LNCAP (cell line): ENCODE data around the gene ATF6.

Source experiments
- TF ChIP-seq, protein P1 (sequence below): fragments of 450-650 bp; IDR thresholded peaks from 2 replicates; pipeline ENCODE4 v1.5.1; 2017; ENCODE audit warnings: mild to moderate bottlenecking

ATF6 gene

DNA sequence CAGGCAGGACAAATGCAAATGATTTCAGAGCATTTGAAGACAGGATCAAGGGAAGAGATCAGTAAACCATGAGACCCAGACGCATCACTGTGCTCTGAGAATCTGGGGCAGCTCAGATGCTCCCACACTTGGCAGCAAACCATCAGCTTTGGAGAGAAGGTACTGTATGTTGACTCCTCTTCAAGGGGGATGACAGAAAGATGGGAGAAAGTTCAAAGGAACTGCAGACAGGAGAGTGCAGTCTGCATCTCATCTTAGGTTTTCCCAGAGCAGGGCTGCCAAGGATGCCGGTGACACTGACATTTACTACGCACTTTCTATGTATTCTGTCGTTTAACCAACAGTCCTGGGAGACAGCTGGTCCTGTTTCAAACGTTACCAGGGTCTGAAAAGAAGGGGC, 221.8 kb downstream of the ATF6 start:
- TF ChIP-seq, protein P1, sequence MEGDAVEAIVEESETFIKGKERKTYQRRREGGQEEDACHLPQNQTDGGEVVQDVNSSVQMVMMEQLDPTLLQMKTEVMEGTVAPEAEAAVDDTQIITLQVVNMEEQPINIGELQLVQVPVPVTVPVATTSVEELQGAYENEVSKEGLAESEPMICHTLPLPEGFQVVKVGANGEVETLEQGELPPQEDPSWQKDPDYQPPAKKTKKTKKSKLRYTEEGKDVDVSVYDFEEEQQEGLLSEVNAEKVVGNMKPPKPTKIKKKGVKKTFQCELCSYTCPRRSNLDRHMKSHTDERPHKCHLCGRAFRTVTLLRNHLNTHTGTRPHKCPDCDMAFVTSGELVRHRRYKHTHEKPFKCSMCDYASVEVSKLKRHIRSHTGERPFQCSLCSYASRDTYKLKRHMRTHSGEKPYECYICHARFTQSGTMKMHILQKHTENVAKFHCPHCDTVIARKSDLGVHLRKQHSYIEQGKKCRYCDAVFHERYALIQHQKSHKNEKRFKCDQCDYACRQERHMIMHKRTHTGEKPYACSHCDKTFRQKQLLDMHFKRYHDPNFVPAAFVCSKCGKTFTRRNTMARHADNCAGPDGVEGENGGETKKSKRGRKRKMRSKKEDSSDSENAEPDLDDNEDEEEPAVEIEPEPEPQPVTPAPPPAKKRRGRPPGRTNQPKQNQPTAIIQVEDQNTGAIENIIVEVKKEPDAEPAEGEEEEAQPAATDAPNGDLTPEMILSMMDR: no peak

DNA sequence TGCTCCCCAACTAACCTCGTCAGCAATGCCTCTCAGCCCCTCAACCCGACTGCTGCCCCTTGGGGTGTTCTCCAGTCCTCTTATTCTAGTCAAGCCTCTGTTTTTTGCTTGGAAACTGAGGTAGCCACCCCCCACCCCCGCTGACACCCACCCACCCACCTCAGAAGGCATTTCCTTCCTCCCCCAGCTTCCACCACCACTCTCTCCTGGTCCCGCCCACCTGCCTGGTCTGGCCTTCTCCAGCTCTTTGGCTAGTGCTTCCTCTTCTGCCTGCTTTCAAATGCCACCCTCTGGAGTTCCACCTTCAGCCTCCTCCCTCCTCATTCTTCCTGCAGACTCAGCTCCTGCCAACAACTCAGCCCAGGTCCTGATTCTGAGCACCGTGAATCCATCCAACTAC, 222.3 kb downstream of the ATF6 start:
- TF ChIP-seq, protein P1: no peak

DNA sequence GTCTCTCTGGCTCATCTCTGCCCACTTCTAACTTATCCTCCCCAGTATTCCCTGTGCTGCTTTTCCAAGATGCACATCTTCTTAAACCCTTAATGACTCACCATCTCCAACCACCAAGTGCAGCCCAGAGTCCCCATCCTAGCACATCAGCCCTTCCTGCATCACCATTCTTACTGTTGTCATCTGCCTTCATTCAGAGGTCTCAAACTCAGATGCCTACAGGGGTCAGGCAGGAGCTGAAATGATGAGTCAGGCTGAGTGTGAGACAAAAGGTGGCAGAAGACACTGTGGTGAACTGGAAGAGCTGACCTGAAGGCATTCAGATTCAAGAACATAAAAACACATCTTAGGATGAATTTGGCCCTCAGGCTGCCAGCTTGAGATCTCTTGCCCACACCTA, 223.0 kb downstream of the ATF6 start:
- TF ChIP-seq, protein P1: no peak

DNA sequence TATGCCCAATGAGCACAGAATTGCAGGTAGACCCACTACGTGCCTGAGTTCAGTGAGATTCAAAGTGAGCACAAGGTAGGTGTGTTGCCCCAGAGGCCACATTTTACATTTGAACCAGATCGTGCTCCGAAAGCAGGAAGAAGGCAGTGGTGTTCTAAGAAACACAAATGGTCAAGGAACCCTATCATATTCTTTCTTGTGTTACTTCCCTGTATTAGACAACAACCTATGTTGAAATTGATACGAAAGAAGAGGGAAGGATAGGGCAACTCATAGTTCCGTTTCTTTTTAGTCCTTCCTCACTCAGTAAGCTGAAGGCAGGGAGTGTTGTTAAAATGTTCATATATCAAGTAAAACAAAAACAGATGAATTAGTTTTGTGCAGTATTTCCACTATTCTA, 223.7 kb downstream of the ATF6 start:
- TF ChIP-seq, protein P1: no peak

DNA sequence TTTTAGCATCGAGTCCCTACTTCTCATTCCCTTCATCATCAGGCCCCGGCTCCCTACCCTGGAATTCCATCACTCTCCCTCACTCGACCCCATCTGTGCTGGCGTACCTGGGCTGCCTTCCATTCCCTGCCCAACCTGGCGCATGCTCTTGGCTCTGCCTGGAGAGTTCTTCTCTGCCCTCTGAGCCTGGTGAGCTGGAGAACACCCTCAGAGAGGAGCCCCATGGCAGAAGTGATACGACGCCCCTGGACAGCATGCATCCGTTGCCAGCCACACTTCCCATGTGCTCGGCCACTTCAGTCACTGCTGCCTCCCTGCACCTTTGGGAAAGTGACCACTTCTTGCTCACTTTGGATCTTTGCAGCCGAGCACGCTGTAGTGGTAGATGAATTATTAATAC, 227.5 kb downstream of the ATF6 start:
- TF ChIP-seq, protein P1: no peak

DNA sequence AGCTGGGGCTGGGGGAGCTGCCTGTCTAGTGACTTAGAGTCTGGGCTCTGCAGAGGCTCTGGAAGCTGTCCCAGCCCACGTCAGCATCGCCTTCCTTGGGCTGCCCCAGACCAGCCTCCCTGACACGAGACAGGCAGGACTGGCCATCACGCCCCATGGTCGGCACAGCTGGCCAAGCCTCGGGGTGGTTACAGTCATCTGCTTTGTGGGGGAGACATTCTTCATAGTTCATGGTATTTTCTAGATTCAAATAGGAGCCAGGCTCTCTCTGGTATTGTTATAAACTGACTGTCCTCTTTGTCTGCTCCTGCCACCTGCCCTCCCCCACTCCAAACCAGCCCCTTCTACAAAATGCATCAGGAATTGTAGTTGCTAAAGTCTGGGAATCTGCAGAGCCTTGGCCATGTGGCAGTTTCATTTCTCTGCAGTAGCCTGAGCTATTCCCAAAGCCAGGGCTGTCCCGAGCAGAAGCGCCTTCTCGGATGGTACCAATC, 228.1 kb downstream of the ATF6 start:
- TF ChIP-seq, protein P1: no peak

DNA sequence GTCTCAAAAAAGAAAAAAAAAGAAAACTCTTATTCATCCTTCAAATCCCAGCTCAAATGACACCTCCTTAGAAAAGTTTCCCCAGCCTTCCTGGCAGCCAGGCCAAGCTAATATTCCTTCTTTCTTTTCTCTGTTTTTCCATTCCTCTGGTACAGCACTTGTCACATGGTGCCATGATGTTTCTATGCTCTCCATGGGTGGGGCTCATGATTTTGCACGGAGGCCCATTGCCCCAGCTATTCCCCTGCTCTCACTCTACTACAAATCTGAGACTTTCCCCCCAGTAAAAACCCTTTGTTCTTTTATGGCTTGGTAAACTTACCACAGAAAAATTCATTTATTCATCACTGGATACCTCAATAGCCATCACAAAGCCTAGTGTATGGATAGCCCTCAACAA, 231.0 kb downstream of the ATF6 start:
- TF ChIP-seq, protein P1: no peak

DNA sequence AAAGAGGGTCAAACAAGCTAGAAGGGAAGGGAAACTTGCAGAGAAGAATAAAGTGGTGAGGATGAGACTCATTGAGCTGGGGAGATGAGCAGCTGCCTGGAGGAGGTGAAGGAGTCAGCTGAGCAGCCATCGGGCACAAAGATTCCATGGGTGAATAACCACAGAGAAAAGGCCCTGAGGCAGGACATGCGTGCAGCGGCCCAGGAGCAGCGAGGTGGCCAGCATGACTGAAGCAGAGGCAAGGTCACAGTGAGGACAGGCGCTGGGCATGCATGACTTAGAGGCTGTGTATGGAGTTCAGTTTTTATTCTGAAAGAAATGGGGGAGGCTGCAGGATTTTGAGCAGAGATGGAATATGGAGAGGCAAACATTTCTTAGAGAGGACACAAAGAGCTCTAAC, 232.7 kb downstream of the ATF6 start:
- TF ChIP-seq, protein P1: no peak
